Sigmoid colon (tissue), 7 donors: ENCODE data around the gene COPZ1. TPM values are rescaled to one million over a fixed set of nuclear protein-coding genes. Genes with fewer than 3 reads are reported as not detected.

ENCODE experiments used
- DNase-seq: peaks from one replicate; pipeline ENCODE4 v3.0.0-alpha.2; 2019
- H3K27ac ChIP-seq, 4 donors: fragments of 200-600 bp; sonication (generic); one replicate each; pipeline ENCODE4 v1.5.1; 2016 to 2019; ENCODE audit warnings: mild to moderate bottlenecking in 1 of 4
- H3K27me3 ChIP-seq, 3 donors: fragments of 200-600 bp; sonication (generic); one replicate each; pipeline ENCODE4 v1.5.1; 2019; ENCODE audit warnings: mild to moderate bottlenecking in 1 of 3
- H3K36me3 ChIP-seq, 4 donors: fragments of 200-600 bp; sonication (generic); one replicate each; pipeline ENCODE4 v1.5.1; 2016 to 2019
- H3K4me1 ChIP-seq, 4 donors: fragments of 200-600 bp; sonication (generic); one replicate each; pipeline ENCODE4 v1.5.1; 2017 to 2019
- H3K4me3 ChIP-seq, 4 donors: fragments of 200-600 bp; sonication (generic); one replicate each; pipeline ENCODE4 v1.5.1; 2017 to 2019; ENCODE audit warnings: mild to moderate bottlenecking in 2 of 4, moderate library complexity in 1 of 4
- H3K9me3 ChIP-seq, 4 donors: fragments of 200-600 bp in 3 of 4; sonication (generic) in 3 of 4; one replicate each; pipeline versions ENCODE4 v1.5.1 to v1.6.1; 2013 to 2019
- CTCF ChIP-seq, 4 experiments: fragments of 450-650 bp in 3 of 4; fragments of 200-600 bp in 1 of 4; IDR thresholded peaks; one replicate each; pipeline ENCODE4 v1.5.1; 2016 to 2019; ENCODE audit warnings: antibody characterized with exemption in 4 of 4, mild to moderate bottlenecking in 3 of 4, moderate library complexity in 2 of 4
- EP300 ChIP-seq, 4 donors: sonication (generic); formaldehyde crosslinking; IDR thresholded peaks; one replicate each; pipeline ENCODE4 v1.6.1; 2017; ENCODE audit warnings: antibody characterized with exemption in 4 of 4
- POLR2A ChIP-seq, 2 donors: fragments of 450-650 bp; IDR thresholded peaks; one replicate each; pipeline ENCODE4 v1.6.1; 2016; ENCODE audit warnings: antibody characterized with exemption in 2 of 2, mild to moderate bottlenecking in 2 of 2, moderate library complexity in 2 of 2
- POLR2AphosphoS5 ChIP-seq, 4 donors: sonication (generic); formaldehyde crosslinking; IDR thresholded peaks; one replicate each; pipeline ENCODE4 v1.6.1; 2017; ENCODE audit warnings: antibody characterized with exemption in 4 of 4
- WGBS, 2 donors: extraction: QIAGEN DNeasy Blood & Tissue Kit; methylation state at CpG; one replicate each; pipeline ENCODE4 v1.1.7; 2013; 5-methylcytosine and 5-hydroxymethylcytosine counted together
- intact Hi-C: fragments of 100-400 bp; cut with DNase I; formaldehyde crosslinking; loops from one replicate; pipeline ENCODE4 v1.15.1; 2023
- polyA plus RNA-seq, 3 donors: library from polyadenylated mRNA; stranded (reverse); fragments of 200-250 nt; gene quantifications; one replicate each; pipeline ENCODE4 v1.2.3, GENCODE V29; 2013
- total RNA-seq, 4 donors: library from RNA; depleted of rRNA; stranded (reverse); fragments of >200 nt; gene quantifications; one replicate each; pipeline ENCODE4 v1.1.0, GENCODE V29; 2016
- donor health status: healthy with polysubstance abuse.
- donor health status: Bipolar disorder and iron deficiency.
- donor health status: healthy.

COPZ1 gene
- total and polyA plus RNA-seq, 7 donors, result 39.6 to 155 (median 74.2) TPM

GRCh38 chr12:54385251-54385914, 60.5 kb downstream of the COPZ1 start:
- intact Hi-C loops, result no loop called here
- 57 to 72% methylated on average over 10 of the region's 10 CpGs for WGBS, 2 donors
- DNase-seq, result no peak
- TF ChIP-seq EP300 (IDR thresholded peaks at IDR 0.05), result no peak
- TF ChIP-seq CTCF (IDR thresholded peaks at IDR 0.05), result no peak
- no peak for TF ChIP-seq POLR2AphosphoS5 (IDR thresholded peaks at IDR 0.05)
- no peak for TF ChIP-seq POLR2A (IDR thresholded peaks at IDR 0.05)
- Histone ChIP-seq H3K4me3 (no peak overlapping the region), H3K27me3 (no peaks in the 10 kb centered on the region), H3K27ac (peak overlapping the region; percentile 8 to 53 (median 50)), H3K4me1 (peaks cover 0 to 8% (median 4%) of the 10 kb centered on the region in 4 donors), H3K36me3 (no peaks in the 10 kb centered on the region), H3K9me3 (no peaks in the 10 kb centered on the region)

- Histone ChIP-seq H3K36me3 (no peaks in the 10 kb centered on the region), H3K4me3 (no peak overlapping the region), H3K4me1 (peaks cover 0 to 18% (median 12%) of the 10 kb centered on the region in 4 donors), H3K27ac (no peak overlapping the region), H3K9me3 (no peaks in the 10 kb centered on the region), H3K27me3 (no peaks in the 10 kb centered on the region)
- intact Hi-C loops, result no loop called here
- DNase-seq, result no peak
- WGBS, 2 donors, result 83 to 86% methylated on average over 3 of the region's 3 CpGs
- TF ChIP-seq POLR2AphosphoS5 (IDR thresholded peaks at IDR 0.05), result no peak
- TF ChIP-seq POLR2A (IDR thresholded peaks at IDR 0.05), result no peak
- no peak for TF ChIP-seq EP300 (IDR thresholded peaks at IDR 0.05)
- TF ChIP-seq CTCF (IDR thresholded peaks at IDR 0.05), result no peak
Observed at GRCh38 chr12:54386403-54387113, 61.6 kb downstream of the COPZ1 start.

GRCh38 chr12:54387114-54387467, 62.2 kb downstream of the COPZ1 start:
- H3K36me3 ChIP-seq, result no peaks in the 10 kb centered on the region
- H3K9me3 ChIP-seq, result no peaks in the 10 kb centered on the region
- TF ChIP-seq CTCF (IDR thresholded peaks at IDR 0.05), result no peak
- no peak for TF ChIP-seq POLR2A (IDR thresholded peaks at IDR 0.05)
- TF ChIP-seq EP300 (IDR thresholded peaks at IDR 0.05), result no peak
- TF ChIP-seq POLR2AphosphoS5 (IDR thresholded peaks at IDR 0.05), result no peak
- no peak for DNase-seq
- intact Hi-C loops, result no loop called here
- peaks cover 0 to 22% (median 16%) of the 10 kb centered on the region in 4 donors for H3K4me1 ChIP-seq
- no peaks in the 10 kb centered on the region for H3K27me3 ChIP-seq
- 95% methylated on average over 3 of the region's 3 CpGs for WGBS, 2 donors
- H3K4me3 ChIP-seq, result no peak overlapping the region
- no peak overlapping the region for H3K27ac ChIP-seq

GRCh38 chr12:54388237-54389133, 63.6 kb downstream of the COPZ1 start:
- Histone ChIP-seq H3K9me3 (no peaks in the 10 kb centered on the region), H3K27me3 (no peaks in the 10 kb centered on the region), H3K4me3 (no peak overlapping the region), H3K27ac (no peak overlapping the region), H3K4me1 (peaks cover 0 to 23% (median 16%) of the 10 kb centered on the region in 4 donors), H3K36me3 (no peaks in the 10 kb centered on the region)
- no peak for DNase-seq
- WGBS, 2 donors, result 67 to 72% methylated on average over 4 of the region's 4 CpGs
- TF ChIP-seq POLR2AphosphoS5 (IDR thresholded peaks at IDR 0.05) (no peak), CTCF (IDR thresholded peaks at IDR 0.05) (no peak), POLR2A (IDR thresholded peaks at IDR 0.05) (no peak), EP300 (IDR thresholded peaks at IDR 0.05) (no peak)
- intact Hi-C loops, result no loop called here
